Kidney glomerular epithelial cell (primary cell): ENCODE results near the gene HRC.
"Not testable (repeated sequence)": the region's sequence is repeated elsewhere in the genome, so short reads cannot be mapped to it uniquely, and the experiment has no call there.

Experiments used
- DNase-seq: peaks from one replicate; lab custom pipeline; 2025; lab: John Stamatoyannopoulos, UW

Gene HRC, protein sequence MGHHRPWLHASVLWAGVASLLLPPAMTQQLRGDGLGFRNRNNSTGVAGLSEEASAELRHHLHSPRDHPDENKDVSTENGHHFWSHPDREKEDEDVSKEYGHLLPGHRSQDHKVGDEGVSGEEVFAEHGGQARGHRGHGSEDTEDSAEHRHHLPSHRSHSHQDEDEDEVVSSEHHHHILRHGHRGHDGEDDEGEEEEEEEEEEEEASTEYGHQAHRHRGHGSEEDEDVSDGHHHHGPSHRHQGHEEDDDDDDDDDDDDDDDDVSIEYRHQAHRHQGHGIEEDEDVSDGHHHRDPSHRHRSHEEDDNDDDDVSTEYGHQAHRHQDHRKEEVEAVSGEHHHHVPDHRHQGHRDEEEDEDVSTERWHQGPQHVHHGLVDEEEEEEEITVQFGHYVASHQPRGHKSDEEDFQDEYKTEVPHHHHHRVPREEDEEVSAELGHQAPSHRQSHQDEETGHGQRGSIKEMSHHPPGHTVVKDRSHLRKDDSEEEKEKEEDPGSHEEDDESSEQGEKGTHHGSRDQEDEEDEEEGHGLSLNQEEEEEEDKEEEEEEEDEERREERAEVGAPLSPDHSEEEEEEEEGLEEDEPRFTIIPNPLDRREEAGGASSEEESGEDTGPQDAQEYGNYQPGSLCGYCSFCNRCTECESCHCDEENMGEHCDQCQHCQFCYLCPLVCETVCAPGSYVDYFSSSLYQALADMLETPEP

DNA sequence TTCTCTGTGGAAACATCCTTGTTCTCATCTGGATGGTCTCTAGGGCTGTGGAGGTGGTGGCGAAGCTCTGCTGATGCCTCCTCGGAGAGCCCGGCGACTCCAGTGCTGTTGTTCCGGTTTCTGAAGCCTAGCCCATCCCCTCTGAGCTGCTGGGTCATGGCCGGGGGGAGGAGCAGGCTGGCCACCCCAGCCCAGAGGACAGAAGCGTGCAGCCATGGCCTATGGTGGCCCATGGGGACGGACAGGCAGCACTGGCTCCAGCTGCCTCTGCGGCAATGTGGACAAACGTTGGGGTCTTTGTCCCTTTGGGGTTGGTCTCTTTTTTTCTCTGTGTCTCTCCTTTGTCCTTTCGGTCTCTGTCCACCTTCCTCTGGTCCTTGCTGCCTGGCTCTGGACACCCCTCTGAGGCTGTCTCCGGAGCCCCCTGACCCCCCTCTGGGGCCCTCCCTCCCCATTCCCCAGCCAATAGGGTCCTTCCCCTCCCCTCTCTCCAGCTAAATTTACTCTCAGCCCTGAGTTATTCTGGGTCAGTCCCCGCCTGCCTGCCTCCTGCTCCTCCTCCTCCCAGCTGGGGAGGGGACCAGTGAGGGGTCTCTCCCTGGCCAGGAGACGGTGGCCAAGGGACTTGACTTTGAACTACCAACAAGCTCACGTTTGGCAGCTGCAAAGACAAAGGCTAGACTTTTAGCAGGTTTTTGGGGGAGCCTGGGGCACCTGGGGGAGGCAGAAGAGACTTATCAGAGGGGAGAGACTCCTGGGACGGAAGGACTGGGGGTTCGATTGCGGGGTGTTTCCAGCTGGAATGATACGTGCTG, at the start of gene HRC:
Gene HRC (minus strand): TSS at position 392 of the 815 bp plus-strand sequence. CDS start 159 bp downstream, at position 233.
- no peak for DNase-seq

DNA sequence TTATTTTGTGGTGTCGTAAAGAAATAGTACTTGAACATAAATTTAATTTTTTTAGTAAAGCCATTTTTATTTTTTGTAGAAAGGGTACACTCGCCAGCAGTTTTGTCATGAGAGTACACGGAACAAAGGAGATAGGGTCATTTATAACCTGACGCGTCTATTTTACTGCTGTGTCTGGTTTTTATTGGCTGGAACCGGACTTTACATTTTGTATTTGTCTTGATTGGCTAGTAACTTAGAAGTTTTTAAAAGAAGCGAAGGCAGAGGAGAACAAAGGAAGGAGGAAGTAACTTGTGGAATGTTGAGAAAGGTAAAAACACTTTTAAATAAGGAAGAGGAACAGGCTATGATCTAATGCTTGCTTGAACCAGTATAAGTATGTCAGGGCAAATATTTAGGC, 45.8 kb upstream of the HRC start:
- no peak for DNase-seq

GRCh38 chr19:49200238-49200862, 45.2 kb upstream of the HRC start:
- DNase-seq, result no peak

- DNase-seq, result no peak
Observed at GRCh38 chr19:49196527-49197240, 41.5 kb upstream of the HRC start.

GRCh38 chr19:49194408-49194807, 39.2 kb upstream of the HRC start:
- no peak for DNase-seq

- no peak for DNase-seq
Observed at GRCh38 chr19:49193822-49194394, 38.7 kb upstream of the HRC start.

- DNase-seq, result no peak
Observed at GRCh38 chr19:49190781-49191180, 35.6 kb upstream of the HRC start.

GRCh38 chr19:49189259-49189658, 34.1 kb upstream of the HRC start:
- DNase-seq, result no peak

DNA sequence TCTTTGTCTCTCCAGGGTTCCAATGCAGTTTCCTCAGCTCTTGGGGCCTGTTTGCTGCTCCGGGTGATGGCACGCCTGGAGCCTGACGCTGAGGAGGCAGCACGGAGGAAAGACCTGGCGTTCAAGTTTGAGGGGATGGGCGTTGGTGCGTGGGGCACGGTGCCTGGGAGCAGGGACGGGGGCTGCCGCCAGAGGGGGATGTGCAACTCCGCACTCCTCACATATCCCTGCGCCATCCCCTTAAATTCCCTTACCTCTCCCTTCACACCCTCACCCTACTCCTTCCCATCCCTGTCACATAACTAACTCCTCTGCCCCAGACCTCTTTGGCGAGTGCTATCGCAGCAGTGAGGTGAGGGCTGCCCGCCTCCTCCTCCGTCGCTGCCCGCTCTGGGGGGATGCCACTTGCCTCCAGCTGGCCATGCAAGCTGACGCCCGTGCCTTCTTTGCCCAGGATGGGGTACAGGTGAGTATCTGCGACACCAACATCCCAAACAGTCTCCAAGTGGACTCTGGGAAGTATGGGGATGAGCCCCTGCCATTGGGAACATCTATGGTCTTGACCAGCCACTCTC, 33.5 kb upstream of the HRC start:
- DNase-seq, result no peak

DNA sequence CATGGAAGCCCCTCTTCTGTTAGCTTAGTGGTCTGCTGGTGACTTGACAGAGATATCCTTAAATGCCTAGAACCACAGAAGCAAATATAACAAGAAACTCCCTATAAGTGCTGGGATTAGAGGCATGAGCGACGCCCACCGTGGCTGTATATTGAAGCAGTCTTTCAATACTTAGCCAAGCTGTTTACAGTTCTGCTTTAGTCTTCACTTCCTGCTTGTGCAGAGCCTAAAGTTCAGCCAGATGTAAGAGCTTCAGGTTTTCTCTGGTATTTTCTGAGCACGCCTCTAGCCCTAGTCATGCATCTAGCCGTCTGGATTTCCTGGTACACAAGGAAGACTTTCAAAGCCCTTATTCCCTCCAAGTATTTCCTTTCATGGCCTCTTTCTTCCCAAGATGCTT, 30.9 kb upstream of the HRC start:
- no peak for DNase-seq

DNA sequence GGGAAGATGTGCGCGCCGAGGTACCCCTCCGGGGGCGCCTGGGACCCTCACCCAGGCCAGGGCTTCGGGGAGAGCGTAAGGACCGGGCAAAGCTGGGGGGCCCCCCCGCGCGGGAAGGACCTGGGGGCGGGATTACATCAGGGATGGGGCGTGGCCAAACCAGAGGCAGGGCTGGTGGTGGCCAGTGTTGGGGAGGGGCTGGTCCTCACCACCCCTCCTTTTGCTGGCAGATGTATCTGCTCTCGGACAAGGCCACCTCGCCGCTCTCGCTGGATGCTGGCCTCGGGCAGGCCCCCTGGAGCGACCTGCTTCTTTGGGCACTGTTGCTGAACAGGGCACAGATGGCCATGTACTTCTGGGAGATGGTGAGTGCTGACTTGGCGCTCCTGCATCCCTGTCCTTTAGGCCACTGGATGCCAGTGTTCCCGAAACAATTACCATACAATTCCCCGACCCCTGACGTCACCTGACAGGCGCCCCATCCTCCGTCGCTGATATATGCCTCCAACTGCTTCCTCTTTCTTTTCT, 27.7 kb upstream of the HRC start:
- no peak for DNase-seq

DNA sequence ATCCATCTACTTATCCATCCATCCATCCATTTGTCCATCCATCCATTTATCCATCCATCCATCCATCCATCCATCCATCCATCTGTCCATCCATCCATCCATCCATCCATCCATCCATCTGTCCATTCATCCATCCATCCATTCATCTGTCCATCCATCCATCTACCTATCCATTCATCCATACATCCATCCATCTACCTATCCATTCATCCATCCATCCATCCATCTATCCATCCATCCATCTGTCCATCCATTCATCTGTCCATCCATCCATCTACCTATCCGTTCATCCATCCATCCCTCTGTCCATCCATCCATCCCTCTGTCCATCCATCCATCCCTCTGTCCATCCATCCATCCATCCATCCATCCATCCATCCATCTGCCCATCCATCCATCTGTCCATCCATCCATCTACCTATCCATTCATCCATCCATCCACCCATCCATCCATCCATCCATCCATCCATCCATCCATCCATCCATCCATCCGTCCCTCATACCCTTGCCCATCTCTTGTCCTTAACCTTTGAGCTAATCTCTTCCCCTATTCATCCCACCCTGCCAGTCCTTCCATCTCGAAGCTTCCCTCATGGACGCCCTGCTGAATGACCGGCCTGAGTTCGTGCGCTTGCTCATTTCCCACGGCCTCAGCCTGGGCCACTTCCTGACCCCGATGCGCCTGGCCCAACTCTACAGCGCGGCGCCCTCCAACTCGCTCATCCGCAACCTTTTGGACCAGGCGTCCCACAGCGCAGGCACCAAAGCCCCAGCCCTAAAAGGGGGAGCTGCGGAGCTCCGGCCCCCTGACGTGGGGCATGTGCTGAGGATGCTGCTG, 27.0 kb upstream of the HRC start:
- not testable (repeated sequence) for DNase-seq

GRCh38 chr19:49180659-49181058, 25.5 kb upstream of the HRC start:
- no peak for DNase-seq

- DNase-seq, result no peak
Observed at GRCh38 chr19:49173198-49173597, 18.0 kb upstream of the HRC start.

DNA sequence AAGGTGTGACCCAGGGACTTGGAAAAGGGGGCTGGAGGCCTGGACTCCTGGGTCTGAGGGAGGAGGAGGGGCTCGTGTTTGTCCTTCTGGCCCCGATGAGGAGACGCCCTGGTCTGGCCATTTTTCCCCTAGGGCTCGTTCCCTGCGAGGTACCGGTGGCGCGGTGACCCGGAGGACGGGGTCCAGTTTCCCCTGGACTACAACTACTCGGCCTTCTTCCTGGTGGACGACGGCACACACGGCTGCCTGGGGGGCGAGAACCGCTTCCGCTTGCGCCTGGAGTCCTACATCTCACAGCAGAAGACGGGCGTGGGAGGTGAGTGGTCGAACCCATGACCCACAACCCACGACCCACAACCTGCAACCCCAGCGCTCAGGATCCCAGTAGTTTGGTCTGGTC, 13.2 kb upstream of the HRC start:
- DNase-seq, result no peak

- DNase-seq, result no peak
Observed at GRCh38 chr19:49167857-49168409, 12.7 kb upstream of the HRC start.

GRCh38 chr19:49165865-49166301, 10.7 kb upstream of the HRC start:
- DNase-seq, result no peak

DNA sequence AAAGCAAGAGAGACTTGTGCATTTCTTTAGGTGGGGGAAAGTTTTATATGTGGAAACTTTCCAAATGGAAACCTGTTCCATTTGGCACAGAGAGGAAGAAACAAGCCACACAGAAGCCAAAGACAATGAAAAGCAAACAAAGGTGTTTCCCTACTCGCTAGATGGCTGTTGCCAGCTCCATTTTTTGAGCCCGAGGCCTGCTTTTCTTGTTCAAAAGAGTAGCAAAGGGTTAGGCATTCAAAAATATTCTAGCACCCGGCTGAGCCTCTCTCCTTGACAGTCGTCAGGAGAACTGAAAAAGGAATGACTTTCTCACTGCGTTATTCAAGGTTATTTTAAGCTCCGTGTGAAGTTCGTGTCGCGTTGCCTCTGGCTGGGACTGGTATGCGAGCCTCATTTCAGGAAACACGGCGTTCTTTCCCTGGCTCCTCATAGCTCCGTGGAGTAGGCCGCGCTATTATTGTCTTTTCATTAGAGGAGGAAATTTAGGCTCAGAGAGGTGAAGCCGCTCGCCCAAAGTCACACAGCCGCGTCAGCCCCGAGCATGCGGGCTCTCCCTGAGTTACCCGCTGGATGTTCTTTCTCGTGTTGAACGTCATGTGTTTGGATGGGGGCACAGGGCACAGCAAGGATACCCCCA, 10.0 kb upstream of the HRC start:
- no peak for DNase-seq

DNA sequence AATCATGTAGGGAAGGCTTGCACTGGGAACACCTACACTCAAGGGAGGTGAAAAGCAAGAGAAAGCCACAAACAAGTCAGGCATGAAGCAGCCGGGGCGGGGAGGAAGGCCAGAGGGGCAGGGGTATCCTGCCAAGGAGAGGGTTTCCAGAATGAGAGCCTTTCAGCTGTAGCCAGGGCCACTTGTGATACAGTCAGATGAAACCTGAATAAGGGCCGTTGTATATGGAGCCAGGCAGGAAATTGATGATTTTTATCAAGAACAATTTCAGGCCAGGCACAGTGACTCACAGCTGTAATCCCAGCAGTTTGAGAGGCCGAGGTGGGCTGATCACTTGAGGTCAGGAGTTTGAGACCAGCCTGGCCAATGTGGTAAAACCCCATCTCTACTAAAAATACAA, 6.8 kb upstream of the HRC start:
- DNase-seq, result no peak
